Mucosa of descending colon (tissue), 3 donors: ENCODE results near the gene CT47C1. TPM values are rescaled to one million over a fixed set of nuclear protein-coding genes. Genes with fewer than 3 reads are reported as not detected.

Experiments
- ATAC-seq: fragments of 200-7000 bp; cut with Tn5 transposase; one replicate; pipeline ENCODE4 v1.9.1; 2020; ENCODE audit warnings: mild to moderate bottlenecking, moderate library complexity
- DNase-seq, 3 donors: peaks; one replicate each; pipeline ENCODE4 v3.0.0-alpha.2; 2020
- H3K36me3 ChIP-seq: fragments of 200-600 bp; one replicate; pipeline ENCODE4 v1.8.0; 2021; ENCODE audit warnings: low read depth, mild to moderate bottlenecking
- H3K4me1 ChIP-seq: fragments of 200-600 bp; one replicate; pipeline ENCODE4 v1.8.0; 2021; ENCODE audit warnings: low read depth, mild to moderate bottlenecking
- H3K4me3 ChIP-seq: fragments of 200-600 bp; one replicate; pipeline ENCODE4 v1.8.0; 2021; ENCODE audit warnings: mild to moderate bottlenecking
- H3K9me3 ChIP-seq: fragments of 200-600 bp; one replicate; pipeline ENCODE4 v1.8.0; 2021; ENCODE audit warnings: mild to moderate bottlenecking
- CTCF ChIP-seq: fragments of 200-600 bp; IDR thresholded peaks from one replicate; pipeline ENCODE4 v1.8.0; 2022; ENCODE audit warnings: antibody characterized with exemption, mild to moderate bottlenecking
- intact Hi-C, 2 donors: fragments of 100-400 bp; cut with DNase I in 1 of 2; cut with micrococcal nuclease in 1 of 2; formaldehyde crosslinking; loops; one replicate each; pipeline versions ENCODE4 v1.11.0 to v1.11.1; 2022; cut with DNase I, micrococcal nuclease
- total RNA-seq, 3 donors: library from RNA; stranded (reverse); fragmentation: NEBNext Ultra II Directional in 2 of 3; extraction: Animal tissue kit (Norgen Biotek cat#: 25700) in 2 of 3; gene quantifications; one replicate each; pipeline versions ENCODE4 v1.2.1 to v1.2.4, GENCODE V29; 2021 to 2023
- donor health status: DM: no; HTN: no; CAD: no; lungs with moderate emphysema.
- donor health status: DM: no; HTN: no; CAD: no.
- donor health status: DM: no; HTN: yes; CAD: no.

The CT47C1 gene
- total RNA-seq, 3 donors from 2014 or later: not detected

DNA sequence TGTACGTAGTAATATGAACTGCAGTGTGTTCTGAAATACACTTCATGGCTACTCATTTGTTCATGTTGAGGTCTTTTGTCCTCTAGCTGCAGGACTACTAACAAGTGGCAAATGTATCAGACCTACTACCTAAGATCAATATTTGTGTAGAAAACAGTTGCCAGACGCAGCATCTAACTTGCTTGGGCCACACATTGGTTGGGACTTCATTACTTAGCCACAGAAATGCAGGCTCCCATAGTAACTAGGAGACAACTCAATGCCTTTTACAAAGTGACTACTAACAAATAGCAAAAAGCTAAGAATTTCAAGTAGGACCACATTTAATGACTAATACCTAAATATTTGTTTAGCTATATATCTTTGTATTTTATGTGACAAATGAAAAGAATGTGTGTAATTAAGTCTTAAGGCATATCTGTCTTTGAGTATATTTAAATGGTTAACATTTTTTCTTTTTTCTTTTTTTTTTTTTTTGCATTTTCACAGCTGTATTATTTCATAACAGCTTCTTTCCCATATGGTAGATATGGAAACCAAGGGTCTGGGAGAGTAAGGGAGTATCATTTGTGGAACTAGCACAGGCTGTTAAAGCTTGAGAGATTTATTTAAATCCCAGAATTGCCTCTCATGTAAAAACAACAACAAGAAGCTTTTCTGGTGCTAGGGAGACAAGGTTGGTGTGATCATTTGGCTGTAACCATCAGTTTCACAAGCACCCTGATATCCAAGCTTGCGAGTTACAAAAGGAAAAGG is 2.7 kb downstream of the CT47C1 start:
- H3K9me3 ChIP-seq: no peaks in the 10 kb centered on the region
- H3K36me3 ChIP-seq: no peaks in the 10 kb centered on the region
- intact Hi-C loops: no loop called here
- no peak for DNase-seq
- no peaks in the 10 kb centered on the region for H3K4me1 ChIP-seq
- no peak overlapping the region for H3K4me3 ChIP-seq
- no peak for ATAC-seq
- TF ChIP-seq CTCF: no peak

GRCh38 chrX:119082278-119082677 is 9.5 kb downstream of the CT47C1 start:
- Histone ChIP-seq H3K4me1 (no peaks in the 10 kb centered on the region), H3K9me3 (no peaks in the 10 kb centered on the region), H3K36me3 (no peaks in the 10 kb centered on the region), H3K4me3 (no peak overlapping the region)
- DNase-seq (no peak), ATAC-seq (no peak)
- intact Hi-C loops: no loop called here
- no peak for TF ChIP-seq CTCF

- H3K36me3 ChIP-seq: no peaks in the 10 kb centered on the region
- TF ChIP-seq CTCF: no peak
- intact Hi-C loops: no loop called here
- H3K9me3 ChIP-seq: no peaks in the 10 kb centered on the region
- DNase-seq: no peak
- H3K4me1 ChIP-seq: no peaks in the 10 kb centered on the region
- no peak overlapping the region for H3K4me3 ChIP-seq
- no peak for ATAC-seq
Measured at GRCh38 chrX:119084766-119085165, 12.0 kb downstream of the CT47C1 start.

GRCh38 chrX:119087121-119087520 is 14.3 kb downstream of the CT47C1 start:
- intact Hi-C loops: no loop called here
- no peaks in the 10 kb centered on the region for H3K9me3 ChIP-seq
- no peak for ATAC-seq
- H3K4me1 ChIP-seq: no peaks in the 10 kb centered on the region
- TF ChIP-seq CTCF: no peak
- no peaks in the 10 kb centered on the region for H3K36me3 ChIP-seq
- DNase-seq: no peak
- H3K4me3 ChIP-seq: no peak overlapping the region

- Histone ChIP-seq H3K4me3 (no peak overlapping the region), H3K4me1 (peaks cover 2% of the 10 kb centered on the region), H3K36me3 (no peaks in the 10 kb centered on the region), H3K9me3 (no peaks in the 10 kb centered on the region)
- intact Hi-C loops: no loop called here
- ATAC-seq: no peak
- no peak for TF ChIP-seq CTCF
- no peak for DNase-seq
Measured at GRCh38 chrX:119089619-119090018, 16.8 kb downstream of the CT47C1 start.
